GM12878 (cell line): ENCODE measurements around the gene ECEL1. TPM values are rescaled to one million over a fixed set of nuclear protein-coding genes. Genes with fewer than 3 reads are reported as not detected.

Source experiments
- ATAC-seq: fragments of 200-7000 bp; cut with Tn5 transposase; 3 replicates; pipeline ENCODE4 v1.9.1; 2020; ENCODE audit warnings: mild to moderate bottlenecking, moderate library complexity
- BruUV-seq: library from RNA; stranded (reverse); fragments of 400-500 nt; replicated peaks from 2 replicates; lab custom pipeline; 2021; lab: Mats Ljungman, UMichigan
- CTCF ChIA-PET: fragments of 300-600 bp; sonication (Branson Sonifier 250); formaldehyde crosslinking; extraction: SDS; loops from one replicate; lab custom pipeline; 2021; ENCODE audit warnings: inconsistent platforms; lab: Yijun Ruan, JAX
- POLR2A ChIA-PET: fragments of 350-600 bp; formaldehyde crosslinking; extraction: SDS; loops from one replicate; lab custom pipeline; 2021; ENCODE audit warnings: inconsistent platforms; lab: Charles Lee
- RAD21 ChIA-PET: fragments of 300-600 bp; sonication (Branson Sonifier 250); formaldehyde crosslinking; loops from one replicate; lab custom pipeline; 2023; ENCODE audit warnings: antibody characterized with exemption; ENCODE audit not compliant: unreplicated experiment; lab: Charles Lee
- SMC1A ChIA-PET: fragments of 300-600 bp; sonication (Branson Sonifier 250); formaldehyde crosslinking; loops from one replicate; lab custom pipeline; 2023; ENCODE audit not compliant: unreplicated experiment, uncharacterized antibody; lab: Charles Lee
- DNase-seq: peaks from one replicate; pipeline ENCODE4 v3.0.0-alpha.2; 2011; ENCODE audit warnings: low read depth, low spot score
- FAIRE-seq: peaks from 3 replicates; lab custom pipeline; 2011; peaks lifted over from hg19 to GRCh38; lab: Jason Lieb, UNC
- H2AFZ ChIP-seq: 2 replicates; pipeline ENCODE4 v1.6.0; 2011; ENCODE audit warnings: low read depth, low read length, control low read depth; ENCODE audit not compliant: control insufficient read depth
- H3K27ac ChIP-seq: 2 replicates; pipeline ENCODE4 v1.5.1; 2011; ENCODE audit warnings: control low read depth; ENCODE audit not compliant: control insufficient read depth, insufficient read depth
- H3K27me3 ChIP-seq, 2 experiments: replicated peaks in 1 of 2; 2 replicates each; pipeline versions ENCODE4 v1.6.0 to v1.6.1; 2011; ENCODE audit warnings: low read length in 1 of 2; ENCODE audit not compliant: control insufficient read depth in 2 of 2, insufficient read depth in 2 of 2
- H3K36me3 ChIP-seq, 2 experiments: 2 replicates each; pipeline ENCODE4 v1.5.1; 2011; ENCODE audit warnings: low read length in 1 of 2; ENCODE audit not compliant: control insufficient read depth in 2 of 2, insufficient read depth in 2 of 2
- H3K4me1 ChIP-seq: 2 replicates; pipeline ENCODE4 v1.6.1; 2011; ENCODE audit warnings: mild to moderate bottlenecking, low read length, moderate library complexity, mixed read lengths; ENCODE audit not compliant: control insufficient read depth, insufficient read depth
- H3K4me2 ChIP-seq: 2 replicates; pipeline ENCODE4 v1.6.0; 2011; ENCODE audit warnings: control low read depth; ENCODE audit not compliant: control insufficient read depth, insufficient read depth
- H3K4me3 ChIP-seq: fragments of 200-600 bp; sonication (generic); 2 replicates; pipeline ENCODE4 v1.5.1; 2016
- H3K79me2 ChIP-seq: 2 replicates; pipeline ENCODE4 v1.6.0; 2011; ENCODE audit warnings: low read length; ENCODE audit not compliant: control insufficient read depth, insufficient read depth
- H3K9ac ChIP-seq: 2 replicates; pipeline ENCODE4 v1.8.0; 2011; ENCODE audit warnings: low read length, control low read depth, mixed read lengths; ENCODE audit not compliant: control insufficient read depth, insufficient read depth
- H3K9me3 ChIP-seq: replicated peaks from 3 replicates; pipeline ENCODE4 v1.5.1; 2011; ENCODE audit warnings: mild to moderate bottlenecking, low read length; ENCODE audit not compliant: control insufficient read depth, insufficient read depth
- H4K20me1 ChIP-seq: 2 replicates; pipeline ENCODE4 v1.6.0; 2011; ENCODE audit not compliant: control insufficient read depth, insufficient read depth
- ASH2L ChIP-seq: fragments of 300-600, 200-600 bp; sonication (generic); IDR thresholded peaks from 2 replicates; pipeline ENCODE4 v1.6.1; 2017; ENCODE audit warnings: low read depth, mild to moderate bottlenecking, borderline replicate concordance
- BHLHE40 ChIP-seq, 2 experiments: fragments of 450-650 bp in 1 of 2; IDR thresholded peaks; 2 replicates each; pipeline ENCODE4 v1.6.1; 2011 to 2017; ENCODE audit warnings: low read depth in 2 of 2, borderline replicate concordance in 1 of 2, improper control_type of control experiment in 1 of 2, low read length in 1 of 2, mild to moderate bottlenecking in 1 of 2
- CEBPB ChIP-seq, 2 experiments: fragments of 150-350 bp in 1 of 2; IDR thresholded peaks; 2 replicates each; pipeline ENCODE4 v1.6.1; 2012 to 2014; ENCODE audit warnings: low read depth in 2 of 2, low read length in 2 of 2, borderline replicate concordance in 1 of 2, inconsistent platforms in 1 of 2
- EP300 ChIP-seq, 2 experiments: fragments of 150-350 bp in 1 of 2; IDR thresholded peaks; 2 replicates each; pipeline ENCODE4 v1.6.1; 2011 to 2012; ENCODE audit warnings: low read depth in 2 of 2, low read length in 2 of 2, borderline replicate concordance in 1 of 2, improper control_type of control experiment in 1 of 2, inconsistent platforms in 1 of 2; ENCODE audit not compliant: control insufficient read depth in 1 of 2
- GABPA ChIP-seq: IDR thresholded peaks from 2 replicates; pipeline ENCODE4 v1.6.1; 2014; ENCODE audit warnings: antibody characterized with exemption, low read depth, mild to moderate bottlenecking, inconsistent platforms
- NBN ChIP-seq: fragments of 450-650 bp; IDR thresholded peaks from 2 replicates; pipeline ENCODE4 v1.6.1; 2016
- NRF1 ChIP-seq: conservative IDR thresholded peaks from 2 replicates; pipeline ENCODE4 v1.6.1; 2011; ENCODE audit warnings: mild to moderate bottlenecking, low read depth, low read length, improper control_type of control experiment
- RAD51 ChIP-seq: fragments of 450-650 bp; IDR thresholded peaks from 2 replicates; pipeline ENCODE4 v1.6.1; 2016; ENCODE audit warnings: moderate library complexity, mild to moderate bottlenecking, inconsistent platforms
- SMAD1 ChIP-seq: fragments of 450-650 bp; IDR thresholded peaks from 2 replicates; pipeline ENCODE4 v1.6.1; 2018; ENCODE audit warnings: mild to moderate bottlenecking, low read depth; ENCODE audit not compliant: partially characterized antibody
- ZNF207 ChIP-seq: fragments of 450-650 bp; IDR thresholded peaks from 2 replicates; pipeline ENCODE4 v1.6.1; 2014; ENCODE audit warnings: antibody characterized with exemption, mild to moderate bottlenecking, borderline replicate concordance
- WGBS: methylation state at CpG from one replicate; pipeline ENCODE4 v1.1.6; 2016; ENCODE audit warnings: low lambda C conversion rate; ENCODE audit not compliant: insufficient replicate concordance, insufficient coverage; ENCODE audit errors: missing lambda C conversion rate; 5-methylcytosine and 5-hydroxymethylcytosine counted together
- in situ Hi-C: fragments of 300-500 bp; cut with MboI; formaldehyde crosslinking; loops from 9 replicates; pipeline ENCODE4 v1.14.3; 2018; ENCODE audit warnings: mixed read lengths
- intact Hi-C: fragments of 100-400 bp; cut with micrococcal nuclease; formaldehyde crosslinking; loops from one replicate; pipeline ENCODE4 v1.14.2; 2022; ENCODE audit not compliant: unreplicated experiment
- polyA plus RNA-seq, 11 experiments: library from polyadenylated mRNA; depleted of rRNA in 4 of 11; unstranded in 6 of 11; stranded (reverse) in 5 of 11; fragments of >200 nt; fragmentation: Nextera tagmentation in 4 of 11; fragmentation: Illumina TruSeq in 1 of 11; extraction: Ambion mirVana in 4 of 11; extraction: Trizol in 1 of 11; gene quantifications; 1 replicate in 1 of 11; 2 replicates in 10 of 11; pipeline versions ENCODE4 v1.2.1 to v1.2.3, GENCODE V29; 2011 to 2016; ENCODE audit warnings: inconsistent platforms in 2 of 11, missing spikeins in 2 of 11, low read depth in 1 of 11
- total RNA-seq, 4 experiments: library from RNA; depleted of rRNA in 3 of 4; stranded (reverse); fragments of >200 nt in 3 of 4; fragmentation: Illumina TruSeq in 1 of 4; extraction: Trizol in 1 of 4; gene quantifications; 2 replicates each; pipeline versions ENCODE4 v1.2.1 to v1.2.3, GENCODE V29; 2013 to 2021
- TF ChIP-seq, protein P1 (sequence below): fragments of 450-650 bp; IDR thresholded peaks from 2 replicates; pipeline ENCODE4 v1.6.1; 2016; ENCODE audit warnings: mild to moderate bottlenecking, moderate library complexity, borderline replicate concordance
- TF ChIP-seq, protein P2 (sequence below): fragments of 450-650 bp; IDR thresholded peaks from 2 replicates; pipeline ENCODE4 v1.6.1; 2016; ENCODE audit warnings: mild to moderate bottlenecking

Gene ECEL1
- total and polyA plus RNA-seq, 10 of the 15 experiments (the other 5 are each of a cell fraction or from before 2014, with no cell fraction given): not detected

DNA sequence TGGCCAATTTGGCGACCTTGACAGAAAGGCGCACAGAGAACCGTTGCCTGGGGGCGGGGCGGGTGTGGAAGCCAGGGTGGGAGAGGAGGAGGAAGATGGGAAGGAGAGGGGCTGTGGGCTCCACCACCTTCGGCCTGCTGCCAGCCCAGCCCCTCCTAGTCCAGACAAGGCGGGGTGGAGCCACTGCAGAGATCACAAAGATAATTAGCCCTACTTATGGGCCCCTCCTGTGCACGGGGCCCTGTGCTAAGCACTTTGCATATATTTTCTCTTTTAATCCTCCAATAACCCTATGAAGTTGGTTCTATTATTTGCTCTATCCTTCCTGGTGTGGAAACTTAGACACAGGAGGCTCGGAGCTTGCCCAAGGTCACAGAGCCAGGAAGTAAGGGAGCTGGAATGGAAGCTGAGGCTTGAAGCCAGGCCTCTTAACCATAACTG is 13.7 kb upstream of the ECEL1 start:
- BruUV-seq: no TSS peak
- TF ChIP-seq ZNF207 (no peak), NBN (no peak), RAD51 (no peak), EP300 (IDR thresholded peaks at IDR 0.05; ENCODE audit: borderline replicate concordance in 1 of 2, control insufficient read depth in 1 of 2, low read depth in 2 of 2, low read length in 2 of 2) (no peak), GABPA (no peak), SMAD1 (no peak), NRF1 (no peak), ASH2L (no peak)
- TF ChIP-seq, all 136 proteins: peak for 0
- H3K4me1 ChIP-seq: no peaks in the 10 kb centered on the region
- H3K79me2 ChIP-seq: no peaks in the 10 kb centered on the region
- no peaks in the 10 kb centered on the region for H3K9me3 ChIP-seq
- ChIA-PET RAD21 (no interaction called here), CTCF (no interaction called here), POLR2A (no interaction called here), SMC1A (no interaction called here)
- H4K20me1 ChIP-seq: no peaks in the 10 kb centered on the region
- H3K27me3 ChIP-seq: peaks cover 5 to 12% of the 10 kb centered on the region in 2 experiments
- H3K27ac ChIP-seq: no peak overlapping the region
- no peak overlapping the region for H3K9ac ChIP-seq
- intact Hi-C loops: no loop called here
- no peak overlapping the region for H3K4me3 ChIP-seq
- DNase-seq (no peak), FAIRE-seq (no peak), ATAC-seq (no peak)
- no peak overlapping the region for H2AFZ ChIP-seq
- WGBS: 0% methylated on average over 4 of the region's 9 CpGs
- H3K36me3 ChIP-seq: no peaks in the 10 kb centered on the region
- in situ Hi-C loops: no loop called here
- no peak overlapping the region for H3K4me2 ChIP-seq

DNA sequence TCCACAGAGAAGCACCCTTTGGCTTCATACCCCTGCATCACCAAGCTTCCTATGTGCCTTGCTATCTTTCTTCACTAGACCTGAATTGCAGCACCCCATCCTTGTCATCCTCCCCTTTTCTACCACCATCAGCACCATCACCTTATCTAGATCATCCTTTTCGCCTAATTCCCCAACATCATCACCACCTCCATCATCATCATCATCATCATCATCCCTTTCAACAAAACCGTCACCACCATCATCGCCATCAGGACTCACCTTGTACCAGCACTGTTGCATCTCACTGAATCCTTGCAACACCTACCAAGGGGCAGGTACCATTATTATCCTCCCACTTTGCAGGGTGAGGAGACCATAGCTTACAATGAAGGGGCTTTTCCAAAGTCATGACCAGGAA is 10.8 kb upstream of the ECEL1 start:
- CTCF ChIA-PET: no interaction called here
- BruUV-seq: no TSS peak
- Histone ChIP-seq H3K27ac (no peak overlapping the region), H3K79me2 (no peaks in the 10 kb centered on the region), H3K4me1 (no peaks in the 10 kb centered on the region), H3K4me3 (no peak overlapping the region), H2AFZ (no peak overlapping the region), H3K4me2 (no peak overlapping the region), H4K20me1 (no peaks in the 10 kb centered on the region), H3K9ac (no peak overlapping the region), H3K27me3 (peaks cover 0 to 6% of the 10 kb centered on the region in 2 experiments; a peak in 3 of 4 replicates), H3K9me3 (no peaks in the 10 kb centered on the region), H3K36me3 (no peaks in the 10 kb centered on the region)
- intact Hi-C loops (no loop called here), in situ Hi-C loops (no loop called here)
- POLR2A ChIA-PET: no interaction called here
- FAIRE-seq (no peak), ATAC-seq (no peak), DNase-seq (no peak)
- WGBS: 33% methylated on average over 3 of the region's 3 CpGs
- SMC1A ChIA-PET: no interaction called here
- RAD21 ChIA-PET: no interaction called here
- TF ChIP-seq BHLHE40 (IDR thresholded peaks at IDR 0.05; ENCODE audit: borderline replicate concordance in 1 of 2, low read depth in 2 of 2, low read length in 1 of 2): no peak
- TF ChIP-seq, protein P1, sequence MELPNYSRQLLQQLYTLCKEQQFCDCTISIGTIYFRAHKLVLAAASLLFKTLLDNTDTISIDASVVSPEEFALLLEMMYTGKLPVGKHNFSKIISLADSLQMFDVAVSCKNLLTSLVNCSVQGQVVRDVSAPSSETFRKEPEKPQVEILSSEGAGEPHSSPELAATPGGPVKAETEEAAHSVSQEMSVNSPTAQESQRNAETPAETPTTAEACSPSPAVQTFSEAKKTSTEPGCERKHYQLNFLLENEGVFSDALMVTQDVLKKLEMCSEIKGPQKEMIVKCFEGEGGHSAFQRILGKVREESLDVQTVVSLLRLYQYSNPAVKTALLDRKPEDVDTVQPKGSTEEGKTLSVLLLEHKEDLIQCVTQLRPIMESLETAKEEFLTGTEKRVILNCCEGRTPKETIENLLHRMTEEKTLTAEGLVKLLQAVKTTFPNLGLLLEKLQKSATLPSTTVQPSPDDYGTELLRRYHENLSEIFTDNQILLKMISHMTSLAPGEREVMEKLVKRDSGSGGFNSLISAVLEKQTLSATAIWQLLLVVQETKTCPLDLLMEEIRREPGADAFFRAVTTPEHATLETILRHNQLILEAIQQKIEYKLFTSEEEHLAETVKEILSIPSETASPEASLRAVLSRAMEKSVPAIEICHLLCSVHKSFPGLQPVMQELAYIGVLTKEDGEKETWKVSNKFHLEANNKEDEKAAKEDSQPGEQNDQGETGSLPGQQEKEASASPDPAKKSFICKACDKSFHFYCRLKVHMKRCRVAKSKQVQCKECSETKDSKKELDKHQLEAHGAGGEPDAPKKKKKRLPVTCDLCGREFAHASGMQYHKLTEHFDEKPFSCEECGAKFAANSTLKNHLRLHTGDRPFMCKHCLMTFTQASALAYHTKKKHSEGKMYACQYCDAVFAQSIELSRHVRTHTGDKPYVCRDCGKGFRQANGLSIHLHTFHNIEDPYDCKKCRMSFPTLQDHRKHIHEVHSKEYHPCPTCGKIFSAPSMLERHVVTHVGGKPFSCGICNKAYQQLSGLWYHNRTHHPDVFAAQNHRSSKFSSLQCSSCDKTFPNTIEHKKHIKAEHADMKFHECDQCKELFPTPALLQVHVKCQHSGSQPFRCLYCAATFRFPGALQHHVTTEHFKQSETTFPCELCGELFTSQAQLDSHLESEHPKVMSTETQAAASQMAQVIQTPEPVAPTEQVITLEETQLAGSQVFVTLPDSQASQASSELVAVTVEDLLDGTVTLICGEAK: no peak
- TF ChIP-seq, protein P2, sequence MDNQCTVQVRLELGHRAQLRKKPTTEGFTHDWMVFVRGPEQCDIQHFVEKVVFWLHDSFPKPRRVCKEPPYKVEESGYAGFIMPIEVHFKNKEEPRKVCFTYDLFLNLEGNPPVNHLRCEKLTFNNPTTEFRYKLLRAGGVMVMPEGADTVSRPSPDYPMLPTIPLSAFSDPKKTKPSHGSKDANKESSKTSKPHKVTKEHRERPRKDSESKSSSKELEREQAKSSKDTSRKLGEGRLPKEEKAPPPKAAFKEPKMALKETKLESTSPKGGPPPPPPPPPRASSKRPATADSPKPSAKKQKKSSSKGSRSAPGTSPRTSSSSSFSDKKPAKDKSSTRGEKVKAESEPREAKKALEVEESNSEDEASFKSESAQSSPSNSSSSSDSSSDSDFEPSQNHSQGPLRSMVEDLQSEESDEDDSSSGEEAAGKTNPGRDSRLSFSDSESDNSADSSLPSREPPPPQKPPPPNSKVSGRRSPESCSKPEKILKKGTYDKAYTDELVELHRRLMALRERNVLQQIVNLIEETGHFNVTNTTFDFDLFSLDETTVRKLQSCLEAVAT: no peak
- TF ChIP-seq ASH2L: no peak
- TF ChIP-seq CEBPB (IDR thresholded peaks at IDR 0.05; ENCODE audit: borderline replicate concordance in 1 of 2, low read depth in 2 of 2, low read length in 2 of 2): no peak
